HCT116 (cell line): ENCODE data around the gene SLC12A1. TPM values are rescaled to one million over a fixed set of nuclear protein-coding genes. Genes with fewer than 3 reads are reported as not detected.

Experiments
- ATAC-seq: fragments of 200-7000 bp; cut with Tn5 transposase; 2 replicates; pipeline ENCODE4 v1.9.1; 2020; ENCODE audit warnings: mild to moderate bottlenecking, moderate library complexity
- BruUV-seq: library from RNA; stranded (reverse); fragments of 400-500 nt; replicated peaks from 2 replicates; lab custom pipeline; 2021; lab: Mats Ljungman, UMichigan
- CTCF ChIA-PET: fragments of 300-600 bp; sonication (Branson Sonifier 250); formaldehyde crosslinking; loops from one replicate; lab custom pipeline; 2021; ENCODE audit warnings: antibody characterized with exemption; lab: Charles Lee
- POLR2A ChIA-PET: fragments of 300-600, 350-600 bp; sonication (Branson Sonifier 250); formaldehyde crosslinking; loops from one replicate; lab custom pipeline; 2021; ENCODE audit warnings: antibody characterized with exemption; lab: Charles Lee
- RAD21 ChIA-PET, 2 experiments: fragments of 300-600 bp; sonication (Branson Sonifier 250); formaldehyde crosslinking; loops; one replicate each; lab custom pipeline; 2023; ENCODE audit warnings: low total read pairs in 2 of 2; ENCODE audit not compliant: uncharacterized antibody in 2 of 2, unreplicated experiment in 2 of 2, low non-redundant PET in 1 of 2; lab: Charles Lee
- DNase-seq: peaks from one replicate; pipeline ENCODE4 v3.0.0-alpha.2; 2010; ENCODE audit warnings: low read depth, low spot score
- H2AFZ ChIP-seq: fragments of 200-600 bp; shearing (Covaris generic), sonication (generic); 2 replicates; pipeline ENCODE4 v1.6.1; 2017; ENCODE audit warnings: low read depth, mixed run types, mixed read lengths, antibody characterized with exemption, low read length; ENCODE audit not compliant: poor library complexity, severe bottlenecking
- H3K27ac ChIP-seq: 2 replicates; pipeline ENCODE4 v1.5.1; 2012; ENCODE audit warnings: low read depth, low read length
- H3K27me3 ChIP-seq: fragments of 200-600 bp; sonication (generic); 2 replicates; pipeline ENCODE4 v1.6.1; 2016; ENCODE audit warnings: mixed run types, low read length, mixed read lengths; ENCODE audit not compliant: insufficient read depth
- H3K36me3 ChIP-seq, 2 experiments: fragments of 200-500 bp in 1 of 2; fragments of 200-600 bp in 1 of 2; sonication (Bioruptor generic) in 1 of 2; sonication (generic) in 1 of 2; 2 replicates each; pipeline versions ENCODE4 v1.5.1 to v1.6.1; 2014 to 2016; ENCODE audit warnings: low read length in 2 of 2, inconsistent platforms in 1 of 2, mixed read lengths in 1 of 2, mixed run types in 1 of 2; ENCODE audit not compliant: insufficient read depth in 2 of 2, control insufficient read depth in 1 of 2
- H3K4me1 ChIP-seq, 2 experiments: fragments of 200-600 bp in 1 of 2; sonication (generic) in 1 of 2; 2 replicates each; pipeline versions ENCODE4 v1.5.1 to v1.6.1; 2012 to 2017; ENCODE audit warnings: low read length in 2 of 2, inconsistent platforms in 1 of 2, mild to moderate bottlenecking in 1 of 2, mixed read lengths in 1 of 2, mixed run types in 1 of 2, moderate library complexity in 1 of 2; ENCODE audit not compliant: insufficient read depth in 2 of 2, control insufficient read depth in 1 of 2
- H3K4me2 ChIP-seq: fragments of 200-600 bp; sonication (generic); 2 replicates; pipeline ENCODE4 v1.6.1; 2017; ENCODE audit warnings: mixed run types, low read length, mixed read lengths
- H3K4me3 ChIP-seq, 2 experiments: fragments of 200-600 bp in 1 of 2; sonication (generic) in 1 of 2; replicated peaks in 1 of 2; 2 replicates each; pipeline ENCODE4 v1.5.1; 2011 to 2016; ENCODE audit warnings: low read length in 2 of 2, control low read depth in 1 of 2, low read depth in 1 of 2, mild to moderate bottlenecking in 1 of 2, mixed read lengths in 1 of 2, mixed run types in 1 of 2
- H3K79me2 ChIP-seq: fragments of 200-600 bp; sonication (generic); 2 replicates; pipeline ENCODE4 v1.6.1; 2017; ENCODE audit warnings: mild to moderate bottlenecking, mixed run types, low read length, moderate library complexity, mixed read lengths; ENCODE audit not compliant: insufficient read depth
- H3K9ac ChIP-seq: fragments of 200-600 bp; sonication (generic); 2 replicates; pipeline ENCODE4 v1.6.1; 2016; ENCODE audit warnings: low read length, mixed read lengths
- H3K9me2 ChIP-seq: fragments of 200-600 bp; sonication (generic), shearing (Covaris generic); 2 replicates; pipeline ENCODE4 v1.6.1; 2017; ENCODE audit warnings: mixed run types, mild to moderate bottlenecking, moderate library complexity; ENCODE audit not compliant: insufficient read depth
- H3K9me3 ChIP-seq, 2 experiments: fragments of 200-500 bp in 1 of 2; fragments of 200-600 bp in 1 of 2; sonication (Bioruptor generic) in 1 of 2; sonication (generic) in 1 of 2; 2 replicates each; pipeline ENCODE4 v1.6.1; 2014 to 2017; ENCODE audit warnings: low read length in 2 of 2, mixed read lengths in 2 of 2, inconsistent platforms in 1 of 2, low read depth in 1 of 2, mild to moderate bottlenecking in 1 of 2, mixed run types in 1 of 2, moderate library complexity in 1 of 2; ENCODE audit not compliant: control insufficient read depth in 1 of 2, insufficient read depth in 1 of 2
- H4K20me1 ChIP-seq: fragments of 200-600 bp; sonication (generic), shearing (Covaris generic); 2 replicates; pipeline ENCODE4 v1.6.1; 2017; ENCODE audit warnings: mixed run types, mild to moderate bottlenecking, moderate library complexity; ENCODE audit not compliant: insufficient read depth
- CBX3 ChIP-seq: IDR thresholded peaks from 2 replicates; pipeline ENCODE4 v1.6.1; 2012; ENCODE audit warnings: low read depth
- EGR1 ChIP-seq: IDR thresholded peaks from 2 replicates; pipeline ENCODE4 v1.6.1; 2012; ENCODE audit warnings: low read depth
- ELF1 ChIP-seq: IDR thresholded peaks from 2 replicates; pipeline ENCODE4 v1.6.1; 2012; ENCODE audit warnings: low read depth, borderline replicate concordance
- FOSL1 ChIP-seq: IDR thresholded peaks from 2 replicates; pipeline ENCODE4 v1.6.1; 2012; ENCODE audit warnings: low read depth
- RAD21 ChIP-seq: IDR thresholded peaks from 2 replicates; pipeline ENCODE4 v1.6.1; 2012; ENCODE audit warnings: low read depth, mild to moderate bottlenecking
- SP1 ChIP-seq: IDR thresholded peaks from 2 replicates; pipeline ENCODE4 v1.6.1; 2012; ENCODE audit warnings: low read depth
- YY1 ChIP-seq: IDR thresholded peaks from 2 replicates; pipeline ENCODE4 v1.6.1; 2011; ENCODE audit warnings: low read length, low read depth, moderate library complexity, mild to moderate bottlenecking; ENCODE audit not compliant: insufficient replicate concordance; ENCODE audit errors: extremely low read depth
- ZFX ChIP-seq: fragments of 450-650 bp; IDR thresholded peaks from 2 replicates; pipeline ENCODE4 v1.6.1; 2017
- ZNF274 ChIP-seq: fragments of 200-500 bp; sonication (Bioruptor generic); IDR thresholded peaks from 2 replicates; pipeline ENCODE4 v1.6.1; 2014; ENCODE audit warnings: mild to moderate bottlenecking, low read depth, low read length, inconsistent platforms
- intact Hi-C: fragments of 100-400 bp; cut with micrococcal nuclease; formaldehyde crosslinking; loops from 2 replicates; pipeline ENCODE4 v1.10.0; 2022
- total RNA-seq: library from RNA; stranded (reverse); gene quantifications from one replicate; pipeline ENCODE4 v1.2.1, GENCODE V29; 2021; ENCODE audit not compliant: unreplicated experiment
- TF ChIP-seq, protein P1 (sequence below), 3 experiments: fragments of 200-600 bp in 1 of 3; sonication (generic) in 1 of 3; IDR thresholded peaks in 2 of 3; conservative IDR thresholded peaks in 1 of 3; 2 replicates each; pipeline ENCODE4 v1.5.1; 2012 to 2017; ENCODE audit warnings: low read depth in 2 of 3, low read length in 2 of 3, antibody characterized with exemption in 1 of 3, borderline replicate concordance in 1 of 3, control low read depth in 1 of 3, mild to moderate bottlenecking in 1 of 3, mixed read lengths in 1 of 3, mixed run types in 1 of 3, moderate library complexity in 1 of 3; ENCODE audit not compliant: insufficient read depth in 1 of 3
- TF ChIP-seq, protein P2 (sequence below): IDR thresholded peaks from 2 replicates; pipeline ENCODE4 v1.6.1; 2011; ENCODE audit warnings: mild to moderate bottlenecking, low read length, moderate library complexity; ENCODE audit not compliant: insufficient replicate concordance; ENCODE audit errors: extremely low read depth

The SLC12A1 gene
- total RNA-seq, 1 experiment from 2014 or later: not detected

DNA sequence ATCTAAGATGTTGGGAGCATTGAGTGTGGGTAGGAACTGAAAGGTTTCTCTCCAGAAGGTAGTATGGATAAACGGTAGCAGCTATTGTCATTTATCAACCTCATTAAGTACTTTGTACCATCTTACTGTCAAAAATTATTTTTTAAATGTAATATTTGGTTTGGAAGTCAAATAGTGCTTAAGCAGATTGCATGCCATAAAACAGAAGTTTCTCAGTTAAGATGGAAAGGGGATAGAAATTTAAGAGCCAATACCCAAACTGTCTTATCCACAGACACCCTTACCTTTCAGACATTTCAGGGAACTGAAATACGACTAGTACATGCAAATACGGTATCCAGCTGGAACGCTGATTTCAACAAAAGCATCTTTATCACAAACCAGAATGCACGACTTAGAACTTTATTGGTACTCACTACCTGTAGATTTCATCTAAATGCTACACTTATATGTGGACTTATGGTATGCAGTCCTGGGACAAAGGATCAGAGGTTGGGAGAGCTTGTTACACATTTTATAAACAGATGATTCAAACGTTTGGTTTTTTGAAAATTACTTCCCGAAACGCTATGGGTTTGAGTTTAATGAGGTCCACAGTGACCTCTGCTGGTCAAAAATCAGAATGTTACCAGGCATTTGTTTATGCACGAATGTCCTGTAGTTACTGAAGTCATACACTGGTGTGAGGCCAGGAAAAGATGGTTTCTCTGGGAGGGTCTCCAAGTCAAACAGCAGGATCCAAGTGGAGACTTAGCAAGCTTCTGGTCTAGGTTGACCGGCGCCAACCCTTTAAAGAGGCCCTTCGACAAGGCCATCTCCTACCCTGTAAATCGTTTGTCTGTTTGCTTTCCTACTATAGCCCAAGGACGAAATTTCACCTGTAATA lies 79.5 kb downstream of the SLC12A1 start:
- ChIA-PET POLR2A (no interaction called here), RAD21 (no interaction called here), CTCF (interaction anchor here (0.7 to 1.7 kb wide), 7 partner anchors 9 to 1090 kb away, joined by 3 to 7 read pairs (median 3); no protein-coding TSS in a partner anchor)
- H3K27ac ChIP-seq: no peak overlapping the region
- no peaks in the 10 kb centered on the region for H3K9me3 ChIP-seq
- H3K4me1 ChIP-seq: peaks cover 0 to 4% of the 10 kb centered on the region in 2 experiments; a peak in 1 of 4 replicates
- DNase-seq (peak; percentile 72), ATAC-seq (peak; percentile 92)
- no peak for TF ChIP-seq CBX3
- TF ChIP-seq, protein P1, sequence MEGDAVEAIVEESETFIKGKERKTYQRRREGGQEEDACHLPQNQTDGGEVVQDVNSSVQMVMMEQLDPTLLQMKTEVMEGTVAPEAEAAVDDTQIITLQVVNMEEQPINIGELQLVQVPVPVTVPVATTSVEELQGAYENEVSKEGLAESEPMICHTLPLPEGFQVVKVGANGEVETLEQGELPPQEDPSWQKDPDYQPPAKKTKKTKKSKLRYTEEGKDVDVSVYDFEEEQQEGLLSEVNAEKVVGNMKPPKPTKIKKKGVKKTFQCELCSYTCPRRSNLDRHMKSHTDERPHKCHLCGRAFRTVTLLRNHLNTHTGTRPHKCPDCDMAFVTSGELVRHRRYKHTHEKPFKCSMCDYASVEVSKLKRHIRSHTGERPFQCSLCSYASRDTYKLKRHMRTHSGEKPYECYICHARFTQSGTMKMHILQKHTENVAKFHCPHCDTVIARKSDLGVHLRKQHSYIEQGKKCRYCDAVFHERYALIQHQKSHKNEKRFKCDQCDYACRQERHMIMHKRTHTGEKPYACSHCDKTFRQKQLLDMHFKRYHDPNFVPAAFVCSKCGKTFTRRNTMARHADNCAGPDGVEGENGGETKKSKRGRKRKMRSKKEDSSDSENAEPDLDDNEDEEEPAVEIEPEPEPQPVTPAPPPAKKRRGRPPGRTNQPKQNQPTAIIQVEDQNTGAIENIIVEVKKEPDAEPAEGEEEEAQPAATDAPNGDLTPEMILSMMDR (IDR thresholded peaks at IDR 0.05 in 2 of 3, conservative IDR thresholded peaks at IDR 0.05 in 1 of 3; ENCODE audit: borderline replicate concordance in 1 of 3, insufficient read depth in 1 of 3, low read depth in 2 of 3, low read length in 2 of 3): peak; percentile 44 to 82 (median 61); a peak in 5 of 6 replicates
- TF ChIP-seq RAD21: peak; percentile 48
- TF ChIP-seq ZFX: no peak
- no peaks in the 10 kb centered on the region for H3K79me2 ChIP-seq
- H3K27me3 ChIP-seq: peaks cover 20% of the 10 kb centered on the region; the same call in 1 of the 2 replicates
- H3K4me2 ChIP-seq: peak overlapping the region; percentile 68
- no TSS peak for BruUV-seq
- no peak overlapping the region for H3K9ac ChIP-seq
- H3K36me3 ChIP-seq: no peaks in the 10 kb centered on the region
- intact Hi-C loops: loop anchor here (2.0 to 5.0 kb wide), 2 partner anchors 1089 to 1973 kb away; no protein-coding TSS in a partner anchor
- H4K20me1 ChIP-seq: no peaks in the 10 kb centered on the region
- H2AFZ ChIP-seq: peak overlapping the region; percentile 91
- H3K4me3 ChIP-seq: peak overlapping the region; percentile 8 to 45; a peak in 2 of 4 replicates
- no peaks in the 10 kb centered on the region for H3K9me2 ChIP-seq

DNA sequence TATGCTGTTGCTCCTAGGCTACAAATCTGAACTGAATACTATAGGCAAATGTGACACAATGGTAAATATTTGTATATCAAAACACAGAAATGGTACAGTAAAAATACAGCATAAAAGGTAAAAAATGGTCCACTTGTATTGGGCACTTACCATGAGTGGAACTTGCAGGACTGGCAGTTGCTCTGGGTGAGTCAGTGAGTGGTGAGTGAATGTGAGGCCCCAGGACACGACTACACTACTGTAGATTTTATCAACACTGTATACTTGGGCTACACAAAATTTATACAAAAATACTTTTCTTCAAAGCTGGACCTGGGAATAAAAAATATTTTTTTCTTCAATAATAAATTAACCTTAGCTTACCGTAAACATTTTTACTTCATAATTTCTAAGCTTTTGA lies 83.5 kb downstream of the SLC12A1 start:
- H2AFZ ChIP-seq: no peak overlapping the region
- H3K9me3 ChIP-seq: no peaks in the 10 kb centered on the region
- 0 out of 2 replicates have a peak, but pooled peaks cover 4% of the 10 kb centered on the region for H3K27me3 ChIP-seq
- H3K79me2 ChIP-seq: no peaks in the 10 kb centered on the region
- H3K27ac ChIP-seq: no peak overlapping the region
- BruUV-seq: no TSS peak
- no peaks in the 10 kb centered on the region for H3K36me3 ChIP-seq
- ChIA-PET POLR2A (no interaction called here), RAD21 (no interaction called here), CTCF (no interaction called here)
- intact Hi-C loops: loop anchor here (5.0 kb wide), 1 partner anchor 1977 kb away; no protein-coding TSS in a partner anchor
- H3K9me2 ChIP-seq: no peaks in the 10 kb centered on the region
- no peaks in the 10 kb centered on the region for H4K20me1 ChIP-seq
- no peak overlapping the region for H3K4me3 ChIP-seq
- no peak overlapping the region for H3K9ac ChIP-seq
- H3K4me2 ChIP-seq: no peak overlapping the region
- ATAC-seq: no peak
- no peak for DNase-seq
- peaks cover 0 to 4% of the 10 kb centered on the region in 2 experiments; a peak in 1 of 4 replicates for H3K4me1 ChIP-seq
- TF ChIP-seq ZFX: no peak
- TF ChIP-seq EGR1: no peak
- TF ChIP-seq CBX3: no peak
- TF ChIP-seq, protein P2, sequence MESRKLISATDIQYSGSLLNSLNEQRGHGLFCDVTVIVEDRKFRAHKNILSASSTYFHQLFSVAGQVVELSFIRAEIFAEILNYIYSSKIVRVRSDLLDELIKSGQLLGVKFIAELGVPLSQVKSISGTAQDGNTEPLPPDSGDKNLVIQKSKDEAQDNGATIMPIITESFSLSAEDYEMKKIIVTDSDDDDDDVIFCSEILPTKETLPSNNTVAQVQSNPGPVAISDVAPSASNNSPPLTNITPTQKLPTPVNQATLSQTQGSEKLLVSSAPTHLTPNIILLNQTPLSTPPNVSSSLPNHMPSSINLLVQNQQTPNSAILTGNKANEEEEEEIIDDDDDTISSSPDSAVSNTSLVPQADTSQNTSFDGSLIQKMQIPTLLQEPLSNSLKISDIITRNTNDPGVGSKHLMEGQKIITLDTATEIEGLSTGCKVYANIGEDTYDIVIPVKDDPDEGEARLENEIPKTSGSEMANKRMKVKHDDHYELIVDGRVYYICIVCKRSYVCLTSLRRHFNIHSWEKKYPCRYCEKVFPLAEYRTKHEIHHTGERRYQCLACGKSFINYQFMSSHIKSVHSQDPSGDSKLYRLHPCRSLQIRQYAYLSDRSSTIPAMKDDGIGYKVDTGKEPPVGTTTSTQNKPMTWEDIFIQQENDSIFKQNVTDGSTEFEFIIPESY: no peak
- TF ChIP-seq ELF1: no peak
- no peak for TF ChIP-seq SP1
- TF ChIP-seq YY1: no peak
- no peak for TF ChIP-seq FOSL1
- no peak for TF ChIP-seq ZNF274
